Measurements from ENCODE around the gene SH3PXD2A. TPM values are rescaled to one million over a fixed set of nuclear protein-coding genes. Genes with fewer than 3 reads are reported as not detected.

The SH3PXD2A gene
- total and polyA plus RNA-seq, 2 of the 4 experiments (the other 2 are of a cell fraction) = 6.3 to 23.0 TPM

- WGBS, 2 experiments (ENCODE audit: extremely low coverage in 2 of 2, insufficient read length in 1 of 2) = 86% methylated on average over 1 of the region's 7 CpGs; no CpG with 5 or more reads in 1 of the 2 experiments
- Histone ChIP-seq H3K9me1 (ENCODE audit: insufficient read depth, low read length) (no peaks in the 10 kb centered on the region), H2AK9ac (replicated peaks; ENCODE audit: low read depth, low read length, poor library complexity) (no peak overlapping the region), H3K27ac (ENCODE audit: insufficient read depth, low read length) (no peak overlapping the region), H3K27me3 (ENCODE audit: control insufficient read depth, insufficient read depth, low read length) (peaks cover 86% of the 10 kb centered on the region), H3K18ac (ENCODE audit: low read depth, low read length) (no peak overlapping the region), H4K5ac (ENCODE audit: low read depth, low read length) (no peak overlapping the region), H3K4me3 (ENCODE audit: insufficient read depth, low read depth, low read length) (no peak overlapping the region), H2AFZ (replicated peaks; ENCODE audit: low read length, poor library complexity) (no peak overlapping the region), H3K9ac (ENCODE audit: low read depth, low read length) (no peak overlapping the region), H3K36me3 (ENCODE audit: control insufficient read depth, insufficient read depth, low read length) (no peaks in the 10 kb centered on the region), H3K9me3 (ENCODE audit: control insufficient read depth, insufficient read depth, low read length) (peaks cover 4% of the 10 kb centered on the region), H3K4ac (ENCODE audit: low read depth, low read length) (no peak overlapping the region), H2BK120ac (ENCODE audit: low read depth, low read length) (no peak overlapping the region), H4K20me1 (ENCODE audit: insufficient read depth, low read length) (peaks cover 3% of the 10 kb centered on the region; the same call in 1 of the 2 replicates), H3K4me1 (ENCODE audit: control insufficient read depth, insufficient read depth, low read length) (no peaks in the 10 kb centered on the region), H3K4me2 (ENCODE audit: low read depth, low read length) (no peak overlapping the region), H2BK15ac (ENCODE audit: low read depth, low read length) (no peak overlapping the region), H3K56ac (ENCODE audit: extremely low read depth, insufficient read depth, low read length) (no peak overlapping the region), H4K8ac (ENCODE audit: low read depth in 2 of 2, low read length in 2 of 2) (no peak overlapping the region), H4K91ac (ENCODE audit: insufficient read depth, low read depth, low read length) (no peak overlapping the region), H2BK20ac (ENCODE audit: low read depth, low read length) (no peak overlapping the region), H3K23ac (ENCODE audit: low read depth, low read length) (no peak overlapping the region), H2BK5ac (ENCODE audit: low read depth, low read length, poor library complexity, severe bottlenecking) (no peak overlapping the region), H2AK5ac (ENCODE audit: low read depth, low read length) (no peak overlapping the region), H3K14ac (replicated peaks; ENCODE audit: low read depth, low read length) (no peak overlapping the region), H3K79me1 (ENCODE audit: low read depth in 1 of 2, low read length in 2 of 2) (no peaks in the 10 kb centered on the region)
- dilution Hi-C loops (cut with HindIII; ENCODE audit: low sequenced_read_pairs, unreplicated experiment) (no loop called here), intact Hi-C loops (cut with micrococcal nuclease) (no loop called here), in situ Hi-C loops (cut with MboI; ENCODE audit: low sequenced_read_pairs) (no loop called here)
- CTCF ChIA-PET = no interaction called here
- POLR2A ChIA-PET (ENCODE audit: unreplicated experiment) = interaction anchor here (0.5 kb wide), 1 partner anchor 72 kb away, joined by 5 read pairs; no protein-coding TSS in a partner anchor
- TF ChIP-seq FOS (IDR thresholded peaks at IDR 0.05; ENCODE audit: low read depth, low read length) (no peak), CHD1 (IDR thresholded peaks at IDR 0.05; ENCODE audit: low read depth, low read length) (no peak), RCOR1 (IDR thresholded peaks at IDR 0.05; ENCODE audit: insufficient replicate concordance, low read length) (no peak), ELK1 (IDR thresholded peaks at IDR 0.05; ENCODE audit: borderline replicate concordance, low read depth, low read length) (no peak), MXI1 (IDR thresholded peaks at IDR 0.05; ENCODE audit: borderline replicate concordance, low read depth, low read length) (no peak), USF2 (IDR thresholded peaks at IDR 0.05; ENCODE audit: low read depth, low read length) (no peak), SMC3 (IDR thresholded peaks at IDR 0.05; ENCODE audit: low read depth, low read length) (no peak), CEBPB (IDR thresholded peaks at IDR 0.05; ENCODE audit: low read depth, low read length) (no peak), RAD21 (IDR thresholded peaks at IDR 0.05; ENCODE audit: low read length) (no peak), MAFK (IDR thresholded peaks at IDR 0.05; ENCODE audit: low read depth, low read length) (no peak), CTCF (conservative IDR thresholded peaks at IDR 0.05; ENCODE audit: low read depth, low read length) (no peak), MAZ (IDR thresholded peaks at IDR 0.05; ENCODE audit: borderline replicate concordance, low read depth, low read length) (no peak), POLR2A (IDR thresholded peaks at IDR 0.05; ENCODE audit: low read depth, low read length) (no peak), BHLHE40 (IDR thresholded peaks at IDR 0.05; ENCODE audit: low read depth, low read length) (no peak), RFX5 (IDR thresholded peaks at IDR 0.05; ENCODE audit: low read depth, low read length) (no peak), NFE2L2 (IDR thresholded peaks at IDR 0.05; ENCODE audit: low read depth, low read length) (no peak)
- DNase-seq = no peak
- BruUV-seq (replicated peaks) = no TSS peak
- ATAC-seq (ENCODE audit: low read depth) = no peak
Measured at GRCh38 chr10:103580011-103580410, 275.4 kb downstream of the SH3PXD2A start.
